B cell (primary cell): ENCODE measurements around the gene SHQ1. TPM values are rescaled to one million over a fixed set of nuclear protein-coding genes. Genes with fewer than 3 reads are reported as not detected.
A peak's percentile ranks its signal among the peaks of the same experiment; 100 is the strongest.

Experiments
- ATAC-seq: fragments of 200-7000 bp; cut with Tn5 transposase; one replicate; pipeline ENCODE4 v1.10.0; 2021; ENCODE audit warnings: low read depth, mild to moderate bottlenecking, moderate number of reproducible peaks, moderate library complexity
- CTCF ChIA-PET: fragments of 350-600 bp; sonication (Branson Sonifier 250); formaldehyde crosslinking; loops from one replicate; lab custom pipeline; 2021; ENCODE audit warnings: antibody characterized with exemption, inconsistent platforms; lab: Charles Lee
- POLR2A ChIA-PET: fragments of 350-600 bp; sonication (Branson Sonifier 250); formaldehyde crosslinking; loops from one replicate; lab custom pipeline; 2021; ENCODE audit warnings: antibody characterized with exemption; lab: Charles Lee
- DNase-seq: peaks from one replicate; pipeline ENCODE4 v3.0.0; 2013
- H2AFZ ChIP-seq: 2 replicates; pipeline ENCODE4 v1.6.1; 2012; ENCODE audit warnings: mild to moderate bottlenecking, low read depth, low read length; ENCODE audit not compliant: insufficient read depth, poor library complexity, severe bottlenecking
- H3K27ac ChIP-seq, 2 donors: 1 replicate in 1 of 2; 2 replicates in 1 of 2; pipeline ENCODE4 v1.5.1; 2012 to 2013; ENCODE audit warnings: low read length in 2 of 2, mild to moderate bottlenecking in 2 of 2, moderate library complexity in 1 of 2
- H3K27me3 ChIP-seq, 4 experiments: fragments of 200-600 bp in 1 of 4; sonication (generic) in 1 of 4; replicated peaks in 1 of 4; 1 replicate in 2 of 4; 2 replicates in 2 of 4; pipeline versions ENCODE4 v1.6.1 to v1.7.0; 2013 to 2016; ENCODE audit warnings: low read length in 3 of 4, mild to moderate bottlenecking in 2 of 4, mixed read lengths in 1 of 4, moderate library complexity in 1 of 4; ENCODE audit not compliant: insufficient read depth in 4 of 4, control insufficient read depth in 3 of 4; ENCODE audit errors: control extremely low read depth in 1 of 4
- H3K36me3 ChIP-seq, 2 experiments: replicated peaks in 1 of 2; 1 replicate in 1 of 2; 2 replicates in 1 of 2; pipeline versions ENCODE4 v1.6.1 to v1.7.1; 2013; ENCODE audit warnings: low read length in 1 of 2; ENCODE audit not compliant: insufficient read depth in 2 of 2, control insufficient read depth in 1 of 2; ENCODE audit errors: control extremely low read depth in 1 of 2, extremely low read depth in 1 of 2
- H3K4me1 ChIP-seq, 2 donors: fragments of 200-600 bp in 1 of 2; sonication (generic) in 1 of 2; 1 replicate in 1 of 2; 2 replicates in 1 of 2; pipeline versions ENCODE4 v1.5.1 to v1.6.1; 2013 to 2017; ENCODE audit warnings: low read length in 2 of 2; ENCODE audit not compliant: control insufficient read depth in 2 of 2, insufficient read depth in 2 of 2
- H3K4me2 ChIP-seq: replicated peaks from 2 replicates; pipeline ENCODE3; 2012; ENCODE audit warnings: mild to moderate bottlenecking, low read depth, low read length; ENCODE audit not compliant: poor library complexity, severe bottlenecking
- H3K4me3 ChIP-seq, 5 experiments: fragments of 200-600 bp in 1 of 5; sonication (generic) in 1 of 5; 1 replicate in 3 of 5; 2 replicates in 2 of 5; pipeline versions ENCODE4 v1.5.1 to v1.7.0; 2011 to 2016; ENCODE audit warnings: low read length in 4 of 5, mild to moderate bottlenecking in 4 of 5, low read depth in 2 of 5, control low read depth in 1 of 5, moderate library complexity in 1 of 5; ENCODE audit not compliant: insufficient read depth in 1 of 5; ENCODE audit errors: control extremely low read depth in 1 of 5, extremely low read depth in 1 of 5
- H3K79me2 ChIP-seq: fragments of 200-600 bp; sonication (generic); one replicate; pipeline ENCODE4 v1.6.0; 2016; ENCODE audit warnings: low read length; ENCODE audit not compliant: control insufficient read depth, insufficient read depth
- H3K9ac ChIP-seq: fragments of 200-600 bp; sonication (generic); 2 replicates; pipeline ENCODE4 v1.6.1; 2017; ENCODE audit warnings: mild to moderate bottlenecking, low read length, moderate library complexity
- H3K9me3 ChIP-seq, 3 donors: one replicate each; pipeline versions ENCODE4 v1.6.1 to v1.7.1; 2013; ENCODE audit warnings: low read length in 2 of 3; ENCODE audit not compliant: control insufficient read depth in 2 of 3, insufficient read depth in 1 of 3; ENCODE audit errors: control extremely low read depth in 1 of 3
- H4K20me1 ChIP-seq: 2 replicates; pipeline ENCODE4 v1.6.0; 2012; ENCODE audit warnings: mild to moderate bottlenecking, low read length; ENCODE audit not compliant: insufficient read depth, control insufficient read depth, poor library complexity, severe bottlenecking
- H3K27ac Mint-ChIP-seq: one replicate; pipeline ENCODE4 v1.8.0; 2021; ENCODE audit warnings: mixed read lengths
- H3K27me3 Mint-ChIP-seq: one replicate; pipeline ENCODE4 v1.8.0; 2021; ENCODE audit warnings: mixed read lengths
- H3K4me1 Mint-ChIP-seq: one replicate; pipeline ENCODE4 v1.8.0; 2021; ENCODE audit warnings: mixed read lengths
- H3K4me3 Mint-ChIP-seq: one replicate; pipeline ENCODE4 v1.8.0; 2021; ENCODE audit warnings: mixed read lengths
- H3K9me3 Mint-ChIP-seq: one replicate; pipeline ENCODE4 v1.8.0; 2022; ENCODE audit warnings: mixed read lengths; ENCODE audit not compliant: insufficient read depth
- CTCF ChIP-seq: fragments of 200-600 bp; IDR thresholded peaks from one replicate; pipeline ENCODE4 v1.8.0; 2022; ENCODE audit warnings: antibody characterized with exemption, mild to moderate bottlenecking
- EZH2 ChIP-seq: IDR thresholded peaks from 2 replicates; pipeline ENCODE4 v1.6.1; 2012; ENCODE audit warnings: borderline replicate concordance, low read depth, mild to moderate bottlenecking, moderate library complexity, low read length; ENCODE audit not compliant: insufficient read depth, poor library complexity, severe bottlenecking
- WGBS: methylation state at CpG from one replicate; pipeline ENCODE4 v1.1.5; 2013; ENCODE audit warnings: missing lambda C conversion rate; ENCODE audit not compliant: insufficient coverage; 5-methylcytosine and 5-hydroxymethylcytosine counted together
- intact Hi-C: fragments of 100-400 bp; cut with micrococcal nuclease; formaldehyde crosslinking; loops from one replicate; pipeline ENCODE4 v1.10.0; 2022
- polyA plus RNA-seq: library from polyadenylated mRNA; depleted of rRNA; stranded (reverse); fragments of >200 nt; gene quantifications from 2 replicates; pipeline ENCODE4 v1.2.3, GENCODE V29; 2012
- total RNA-seq, 2 donors: library from RNA; stranded (reverse); fragments of 120-200 nt in 1 of 2; gene quantifications; 1 replicate in 1 of 2; 2 replicates in 1 of 2; pipeline versions ENCODE4 v1.2.3 to v1.2.4, GENCODE V29; 2013 to 2022

Gene SHQ1
- total and polyA plus RNA-seq, 2 donors (not counting 1 experiment from before 2014, with no cell fraction given): 3.6 to 32.0 TPM

- TF ChIP-seq EZH2 (no peak), CTCF (no peak)
- H3K9me3 ChIP-seq: peaks cover 0 to under 1% (median 0%) of the 10 kb centered on the region in 3 donors
- POLR2A ChIA-PET: no interaction called here
- peaks cover 9 to 10% of the 10 kb centered on the region in 2 donors for H3K4me1 ChIP-seq
- H3K79me2 ChIP-seq: no peaks in the 10 kb centered on the region
- H2AFZ ChIP-seq: no peak overlapping the region
- intact Hi-C loops: no loop called here
- no peak for DNase-seq
- H3K36me3 ChIP-seq: no peaks in the 10 kb centered on the region
- H3K27me3 Mint-ChIP-seq: peaks cover 74% of the 10 kb centered on the region
- CTCF ChIA-PET: no interaction called here
- no peak overlapping the region for H3K4me2 ChIP-seq
- no peaks in the 10 kb centered on the region for H3K9me3 Mint-ChIP-seq
- no peaks in the 10 kb centered on the region for H4K20me1 ChIP-seq
- peaks cover 8% of the 10 kb centered on the region for H3K4me1 Mint-ChIP-seq
- 100% methylated on average over 6 of the region's 13 CpGs for WGBS
- H3K9ac ChIP-seq: no peak overlapping the region
- no peak overlapping the region for H3K27ac ChIP-seq
- no peak for ATAC-seq
- no peak overlapping the region for H3K27ac Mint-ChIP-seq
- no peak overlapping the region for H3K4me3 ChIP-seq
- H3K4me3 Mint-ChIP-seq: peak overlapping the region; percentile 63
- peaks cover 0 to 58% (median 31%) of the 10 kb centered on the region in 4 experiments for H3K27me3 ChIP-seq
These were observed 41.3 kb upstream of the SHQ1 start for GRCh38 chr3:72889310-72890165.
